Nephron (organoid): ENCODE measurements around the gene TEKTIP1.
"Not testable (repeated sequence)": the region's sequence is repeated elsewhere in the genome, so short reads cannot be mapped to it uniquely, and the experiment has no call there.

Experiments
- H3K27ac Mint-ChIP-seq, 3 experiments: 2 replicates each; pipeline ENCODE4 v1.8.0; 2020; ENCODE audit warnings: mixed read lengths in 3 of 3, mild to moderate bottlenecking in 2 of 3, moderate library complexity in 1 of 3
- H3K27me3 Mint-ChIP-seq: 2 replicates; pipeline ENCODE4 v1.8.0; 2021; ENCODE audit warnings: low read depth, mild to moderate bottlenecking, moderate library complexity, mixed read lengths
- H3K36me3 Mint-ChIP-seq: 2 replicates; pipeline ENCODE4 v1.8.0; 2020; ENCODE audit warnings: low read depth, mixed read lengths
- H3K4me1 Mint-ChIP-seq: 2 replicates; pipeline ENCODE4 v1.8.0; 2020; ENCODE audit warnings: mixed read lengths
- H3K4me3 Mint-ChIP-seq, 3 experiments: 2 replicates each; pipeline ENCODE4 v1.8.0; 2020; ENCODE audit warnings: mild to moderate bottlenecking in 3 of 3, mixed read lengths in 3 of 3, moderate library complexity in 2 of 3
- H3K9me3 Mint-ChIP-seq: 2 replicates; pipeline ENCODE4 v1.8.0; 2020; ENCODE audit warnings: mixed read lengths
- CTCF ChIP-seq, 3 experiments: fragments of 200-600 bp; sonication (generic); IDR thresholded peaks; one replicate each; pipeline ENCODE4 v1.5.0; 2021; ENCODE audit warnings: antibody characterized with exemption in 3 of 3; ENCODE audit not compliant: unreplicated experiment in 3 of 3

TEKTIP1 gene

GRCh38 chr19:3524904-3525451 is 14.0 kb upstream of the TEKTIP1 start:
- Mint-ChIP-seq H3K36me3 (peaks cover 18% of the 10 kb centered on the region), H3K27ac (no peak overlapping the region), H3K9me3 (no peaks in the 10 kb centered on the region), H3K4me3 (no peak overlapping the region), H3K27me3 (no peaks in the 10 kb centered on the region), H3K4me1 (no peaks in the 10 kb centered on the region)
- TF ChIP-seq CTCF (IDR thresholded peaks at IDR 0.05; ENCODE audit: unreplicated experiment in 3 of 3) = no peak

GRCh38 chr19:3526507-3527237 is 12.3 kb upstream of the TEKTIP1 start:
- Mint-ChIP-seq H3K9me3 (no peaks in the 10 kb centered on the region), H3K36me3 (peaks cover 18% of the 10 kb centered on the region)

GRCh38 chr19:3527238-3527910 is 11.6 kb upstream of the TEKTIP1 start:
- no peaks in the 10 kb centered on the region for H3K27me3 Mint-ChIP-seq
- TF ChIP-seq CTCF (IDR thresholded peaks at IDR 0.05; ENCODE audit: unreplicated experiment in 3 of 3) = no peak
- no peak overlapping the region for H3K4me3 Mint-ChIP-seq
- no peak overlapping the region for H3K27ac Mint-ChIP-seq
- peaks cover 13% of the 10 kb centered on the region for H3K36me3 Mint-ChIP-seq
- H3K4me1 Mint-ChIP-seq = no peaks in the 10 kb centered on the region
- no peaks in the 10 kb centered on the region for H3K9me3 Mint-ChIP-seq

More at GRCh38 chr19:3526507-3527237, 12.3 kb upstream of the TEKTIP1 start:
- Mint-ChIP-seq H3K27ac (no peak overlapping the region), H3K4me3 (no peak overlapping the region), H3K4me1 (no peaks in the 10 kb centered on the region), H3K27me3 (no peaks in the 10 kb centered on the region)
- TF ChIP-seq CTCF (IDR thresholded peaks at IDR 0.05; ENCODE audit: unreplicated experiment in 3 of 3) = peak in 1 of 3 experiments; percentile 13

- H3K36me3 Mint-ChIP-seq = peaks cover 13% of the 10 kb centered on the region
- H3K4me1 Mint-ChIP-seq = no peaks in the 10 kb centered on the region
- no peak for TF ChIP-seq CTCF (IDR thresholded peaks at IDR 0.05; ENCODE audit: unreplicated experiment in 3 of 3)
- no peaks in the 10 kb centered on the region for H3K27me3 Mint-ChIP-seq
- no peak overlapping the region for H3K27ac Mint-ChIP-seq
- no peak overlapping the region for H3K4me3 Mint-ChIP-seq
- H3K9me3 Mint-ChIP-seq = no peaks in the 10 kb centered on the region
Observed at GRCh38 chr19:3528080-3528479, 10.9 kb upstream of the TEKTIP1 start.

GRCh38 chr19:3528539-3529211 is 10.3 kb upstream of the TEKTIP1 start:
- Mint-ChIP-seq H3K9me3 (no peaks in the 10 kb centered on the region), H3K36me3 (peaks cover 19% of the 10 kb centered on the region), H3K4me1 (no peaks in the 10 kb centered on the region), H3K27me3 (no peaks in the 10 kb centered on the region), H3K4me3 (no peak overlapping the region), H3K27ac (no peak overlapping the region)
- TF ChIP-seq CTCF (IDR thresholded peaks at IDR 0.05; ENCODE audit: unreplicated experiment in 3 of 3) = no peak

GRCh38 chr19:3529299-3529698 is 9.7 kb upstream of the TEKTIP1 start:
- H3K27ac Mint-ChIP-seq, H3K9me3 Mint-ChIP-seq, H3K27me3 Mint-ChIP-seq, H3K4me1 Mint-ChIP-seq, H3K4me3 Mint-ChIP-seq: not testable (repeated sequence)
- peaks cover 21% of the 10 kb centered on the region for H3K36me3 Mint-ChIP-seq
